ENCODE measurements around the gene MEP1A.
"Not testable (repeated sequence)": the region's sequence is repeated elsewhere in the genome, so short reads cannot be mapped to it uniquely, and the experiment has no call there.

MEP1A gene

GRCh38 chr6:46777476-46778346, 15.5 kb upstream of the MEP1A start:
- no peak for DNase-seq

DNA sequence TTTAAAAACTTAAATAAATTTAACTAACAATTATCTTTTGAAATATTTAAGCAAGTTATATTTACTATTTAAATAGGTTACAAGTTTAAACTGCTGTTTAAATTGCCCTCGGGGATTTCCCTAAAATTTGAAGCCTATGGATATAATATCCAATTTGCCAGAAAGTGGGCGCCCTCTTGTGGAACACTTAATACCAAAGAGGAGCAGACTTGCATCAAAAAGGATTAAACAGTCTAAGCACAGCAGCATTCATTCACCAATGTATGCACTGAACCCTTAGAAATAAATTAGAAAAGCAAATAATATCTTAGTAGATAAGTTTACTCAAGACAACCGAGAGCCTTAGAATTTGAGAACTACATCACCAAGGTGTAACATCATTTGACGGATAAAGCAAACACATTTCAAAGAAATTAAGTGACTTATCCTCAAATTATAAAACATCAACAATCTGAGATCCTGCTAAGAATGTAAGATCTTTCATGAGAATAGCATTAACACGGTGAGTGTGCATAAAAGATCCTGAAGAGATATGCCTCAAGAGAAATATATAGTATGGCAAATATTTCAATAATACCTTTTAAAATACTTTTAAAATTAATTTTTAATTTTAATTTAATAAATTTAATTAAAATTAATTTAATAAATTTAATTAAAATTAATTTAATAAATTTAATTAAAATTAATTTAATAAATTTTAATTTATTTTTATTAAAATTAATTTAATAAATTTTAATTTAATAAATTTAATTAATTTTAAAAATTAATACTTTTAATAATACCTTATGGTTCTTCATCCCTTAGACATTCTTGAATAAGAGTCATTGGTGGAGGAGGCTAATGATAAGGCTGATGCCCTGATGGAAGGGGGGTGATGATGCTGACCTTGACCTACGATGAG, 11.5 kb upstream of the MEP1A start:
- DNase-seq = peak; percentile 62

DNA sequence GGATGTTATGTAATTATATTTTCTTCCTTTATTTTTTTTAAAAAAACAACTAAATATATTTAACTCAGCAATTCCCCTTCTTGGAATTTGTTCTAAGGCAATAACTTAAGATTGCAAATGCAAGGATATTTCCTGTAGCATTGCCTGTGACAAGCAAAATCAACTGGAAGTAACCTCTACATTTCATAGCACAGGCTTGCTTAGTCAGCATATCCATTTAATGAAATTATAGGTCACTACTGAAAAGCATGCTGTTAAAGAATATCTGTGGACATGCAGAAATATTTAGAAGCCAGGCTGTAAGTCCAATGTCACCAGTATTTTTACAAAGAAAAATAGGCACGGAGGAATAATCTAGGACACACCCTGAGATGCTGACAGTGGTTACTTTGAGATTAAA, 8.7 kb upstream of the MEP1A start:
- no peak for DNase-seq

DNA sequence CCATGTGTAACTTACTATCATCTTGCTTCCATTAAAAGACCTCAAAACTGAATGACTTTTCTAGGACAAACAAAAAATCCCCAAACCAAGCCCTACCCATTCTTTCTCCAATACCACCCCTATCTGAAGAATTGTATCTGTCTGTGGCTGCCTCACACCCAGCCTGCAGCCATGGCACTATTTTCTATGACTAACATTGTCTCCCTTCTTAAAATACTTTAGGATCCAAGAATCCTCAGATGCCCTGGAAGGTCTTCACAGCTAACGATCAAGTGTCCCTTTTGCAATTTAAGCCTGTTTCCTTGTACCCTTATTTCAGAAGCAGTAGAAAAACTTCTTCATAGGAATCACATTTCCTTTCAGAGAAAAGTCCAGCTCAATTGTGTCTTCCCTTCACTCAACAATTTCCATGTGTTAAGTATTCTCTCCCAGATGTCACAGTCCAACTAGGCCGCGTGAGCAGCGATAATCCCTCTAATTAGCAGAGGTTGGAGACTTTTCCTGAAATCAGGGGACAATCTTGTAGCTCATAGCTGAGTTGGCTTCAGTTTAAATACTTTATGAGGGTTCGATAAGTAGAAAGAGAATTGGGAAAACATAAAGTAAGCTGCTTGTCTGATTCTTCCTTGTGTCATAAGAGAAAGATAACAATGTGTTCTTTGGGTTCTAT, 5.2 kb upstream of the MEP1A start:
- DNase-seq = no peak

GRCh38 chr6:46788791-46789190, 4.4 kb upstream of the MEP1A start:
- DNase-seq = no peak

- no peak for DNase-seq
These were observed 3.5 kb upstream of the MEP1A start for GRCh38 chr6:46789434-46790354.

DNA sequence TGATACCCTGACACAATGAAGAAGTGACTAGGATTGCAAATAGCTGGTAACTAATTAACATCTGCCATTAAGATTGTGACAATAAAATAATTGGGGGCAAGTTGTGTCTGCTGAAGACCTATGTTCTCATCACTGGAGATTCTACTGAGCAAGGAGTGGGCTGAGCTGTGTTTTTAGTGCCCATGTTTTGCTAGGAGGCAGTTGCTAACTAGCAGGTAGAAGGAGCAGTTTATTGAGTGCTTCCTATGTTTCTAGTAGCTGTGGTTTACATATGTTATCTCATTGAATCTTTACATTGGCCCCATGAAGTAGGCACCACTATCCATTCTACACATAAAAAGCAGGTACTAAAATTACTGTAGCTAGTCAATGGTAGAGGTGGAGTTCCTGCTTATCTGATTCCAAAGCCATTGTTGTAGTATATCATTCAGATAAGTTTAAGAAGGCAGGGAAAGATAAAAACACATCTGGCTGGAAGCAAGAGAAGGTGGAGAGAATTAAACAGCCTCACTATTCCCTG, 2.8 kb upstream of the MEP1A start:
- DNase-seq = no peak

DNA sequence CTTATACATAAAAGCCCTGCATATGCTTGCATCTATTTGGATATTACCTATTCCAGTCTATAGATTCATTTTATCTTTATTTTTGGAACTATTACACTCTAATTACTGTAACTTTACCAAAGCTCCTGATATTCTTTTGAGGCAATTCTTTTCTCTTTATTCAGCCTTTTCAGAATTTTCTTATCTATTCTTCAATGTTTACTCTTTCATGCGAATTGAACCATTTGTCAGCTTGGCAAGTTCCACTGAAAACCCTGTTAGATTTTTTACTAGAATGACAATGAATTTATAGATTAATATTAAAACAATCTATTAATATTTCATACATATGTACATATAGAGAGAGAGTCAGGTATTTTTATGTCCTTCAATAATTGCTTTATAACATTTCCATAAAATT, 554 bp upstream of the MEP1A start:
- DNase-seq = no peak

DNA sequence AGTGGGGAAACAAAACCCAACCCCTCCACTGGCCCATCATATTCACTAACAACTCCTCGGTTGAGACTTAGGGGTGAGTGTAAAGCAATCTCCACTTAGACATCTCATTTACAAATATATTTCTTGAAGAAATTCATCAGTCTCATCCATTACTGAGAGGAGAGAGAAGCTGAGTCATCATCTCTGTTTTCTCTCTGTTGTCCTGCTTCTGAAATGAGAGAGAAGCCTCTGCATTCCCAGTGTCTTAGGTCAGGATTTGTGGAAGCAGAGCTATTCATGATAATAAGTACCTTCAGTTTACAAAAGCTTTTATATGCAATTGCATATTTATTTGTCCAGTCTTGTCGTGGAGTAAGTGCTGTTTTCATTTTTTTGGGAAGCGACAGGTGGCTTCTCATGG, 879 bp downstream of the MEP1A start:
- DNase-seq = no peak

GRCh38 chr6:46795816-46796215, 2.6 kb downstream of the MEP1A start:
- no peak for DNase-seq

DNA sequence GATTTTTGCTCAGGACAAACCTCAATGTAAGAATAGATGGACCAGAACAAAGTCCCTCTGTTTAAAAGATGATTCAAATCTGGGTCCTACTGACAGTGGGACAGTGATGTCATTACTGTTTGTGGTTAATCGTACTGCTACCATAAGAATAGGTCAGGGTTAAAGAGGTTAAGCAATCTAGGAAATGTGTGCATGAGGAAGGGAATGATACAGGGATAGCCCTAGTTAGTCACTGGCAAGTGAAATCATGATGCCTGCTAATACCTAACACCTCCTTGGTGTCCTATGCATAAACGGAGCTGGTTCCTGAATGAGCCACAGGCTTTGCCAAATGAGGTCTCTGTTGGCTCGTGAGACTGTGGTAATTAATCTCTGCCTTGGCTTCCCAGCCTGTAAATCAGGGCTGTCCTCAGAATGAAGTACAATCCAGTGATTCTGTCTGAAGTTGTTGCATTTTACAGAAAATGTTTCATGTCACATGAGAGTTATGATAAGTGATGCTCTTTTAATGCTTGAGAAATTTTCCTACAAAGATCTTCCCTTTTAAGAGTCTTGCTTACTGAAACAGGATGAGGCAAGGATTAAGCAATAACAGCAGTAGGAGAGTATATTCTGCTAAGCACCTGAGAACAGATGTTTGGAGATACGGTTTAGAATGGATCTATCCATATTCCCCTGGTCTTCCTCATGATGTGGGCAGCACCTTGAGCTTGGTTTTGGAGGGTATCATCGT, 3.8 kb downstream of the MEP1A start:
- no peak for DNase-seq

DNA sequence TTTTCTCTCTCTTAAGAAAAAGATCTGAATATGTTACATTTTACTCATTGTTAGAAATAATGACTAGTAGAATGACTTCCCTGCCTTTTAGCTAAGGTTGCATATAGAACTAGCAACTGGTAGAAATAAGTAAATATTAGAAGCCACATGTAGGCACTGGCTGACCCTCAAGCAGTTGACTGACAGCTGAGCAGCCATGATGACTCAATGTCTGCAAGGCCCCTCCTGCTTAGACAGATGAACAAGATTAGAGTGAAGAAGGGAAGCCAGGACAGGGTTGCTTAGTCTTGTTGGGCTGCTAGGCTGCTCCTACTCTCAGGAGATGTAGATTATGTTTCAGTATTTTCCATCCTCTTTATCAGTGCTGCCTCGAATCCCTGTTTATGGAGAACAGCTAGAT, 6.5 kb downstream of the MEP1A start:
- DNase-seq = no peak

- no peak for DNase-seq
These were observed 15.6 kb downstream of the MEP1A start for GRCh38 chr6:46808806-46809205.

DNA sequence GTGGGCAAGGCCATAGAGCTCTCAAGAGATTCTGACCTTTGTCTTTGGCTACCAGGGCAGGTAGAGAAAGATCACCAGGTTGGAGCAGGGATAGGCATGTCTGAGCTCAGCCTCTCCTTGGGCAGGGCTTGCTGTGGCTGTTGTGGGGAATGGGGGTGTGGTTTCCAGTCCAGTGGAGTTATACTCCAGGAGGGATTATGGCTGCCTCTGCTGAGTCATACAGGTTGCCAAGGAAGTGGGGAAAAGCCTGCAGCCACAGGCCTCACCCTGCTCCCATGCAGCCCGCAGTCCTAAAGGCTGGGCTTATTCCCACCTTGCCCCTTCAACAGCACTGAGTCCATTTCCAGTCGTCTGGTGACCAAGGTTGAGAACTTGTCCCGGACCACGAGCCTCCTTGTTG, 21.9 kb downstream of the MEP1A start:
- DNase-seq = peak; percentile 7

DNA sequence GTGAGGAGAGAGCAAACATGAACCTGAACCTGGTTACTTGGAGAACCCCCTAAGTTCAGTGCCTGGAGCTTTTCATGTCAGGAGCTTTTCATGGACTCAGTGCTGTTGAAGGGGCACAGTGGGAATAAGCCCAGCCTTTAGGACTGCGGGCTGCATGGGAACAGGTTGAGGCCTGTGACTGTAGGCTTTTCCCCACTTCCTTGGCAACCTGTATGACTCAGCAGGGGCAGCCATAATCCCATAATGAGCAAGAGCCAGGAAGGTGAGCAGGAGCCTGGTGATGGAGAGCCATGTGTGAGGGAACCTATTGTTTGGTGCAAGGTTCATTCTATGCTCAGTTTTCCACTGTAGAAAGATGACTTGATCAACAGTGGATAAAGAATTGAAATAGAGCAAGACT, 23.4 kb downstream of the MEP1A start:
- DNase-seq = no peak

GRCh38 chr6:46819561-46819960, 26.4 kb downstream of the MEP1A start:
- DNase-seq = no peak

GRCh38 chr6:46821458-46821881, 28.3 kb downstream of the MEP1A start:
- no peak for DNase-seq

- no peak for DNase-seq
These were observed 35.8 kb downstream of the MEP1A start for GRCh38 chr6:46828939-46829338.

DNA sequence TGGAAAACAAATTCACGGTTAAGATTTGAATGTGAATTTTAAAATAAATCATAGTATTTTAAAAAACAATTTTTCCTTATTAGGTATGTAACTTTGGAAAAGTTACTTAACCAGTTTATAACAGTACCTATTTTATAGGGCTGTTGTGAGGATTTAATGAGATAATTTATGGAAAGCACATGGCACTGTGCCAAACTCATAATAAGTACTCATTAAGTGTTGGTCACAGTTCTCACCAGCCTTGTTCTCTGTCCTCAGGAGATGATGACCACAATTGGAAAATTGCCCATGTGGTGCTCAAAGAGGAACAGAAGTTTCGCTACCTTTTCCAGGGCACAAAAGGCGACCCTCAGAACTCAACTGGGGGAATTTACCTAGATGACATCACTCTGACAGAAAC, 39.6 kb downstream of the MEP1A start:
- no peak for DNase-seq

GRCh38 chr6:46834257-46834916, 41.2 kb downstream of the MEP1A start:
- not testable (repeated sequence) for DNase-seq

- DNase-seq = not testable (repeated sequence)
These were observed 41.8 kb downstream of the MEP1A start for GRCh38 chr6:46834991-46835390.
